NCI-H1105 treated with DMSO at 0.1 percent for 48 hours (cell line): ENCODE measurements around the gene PAPPA2.

ENCODE experiments used
- DNase-seq: peaks from one replicate; lab custom pipeline; 2025; lab: John Stamatoyannopoulos, UW

PAPPA2 gene

GRCh38 chr1:176767714-176768136, 304.8 kb downstream of the PAPPA2 start:
- DNase-seq, result no peak

- no peak for DNase-seq
Observed at GRCh38 chr1:176768532-176768931, 305.6 kb downstream of the PAPPA2 start.

DNA sequence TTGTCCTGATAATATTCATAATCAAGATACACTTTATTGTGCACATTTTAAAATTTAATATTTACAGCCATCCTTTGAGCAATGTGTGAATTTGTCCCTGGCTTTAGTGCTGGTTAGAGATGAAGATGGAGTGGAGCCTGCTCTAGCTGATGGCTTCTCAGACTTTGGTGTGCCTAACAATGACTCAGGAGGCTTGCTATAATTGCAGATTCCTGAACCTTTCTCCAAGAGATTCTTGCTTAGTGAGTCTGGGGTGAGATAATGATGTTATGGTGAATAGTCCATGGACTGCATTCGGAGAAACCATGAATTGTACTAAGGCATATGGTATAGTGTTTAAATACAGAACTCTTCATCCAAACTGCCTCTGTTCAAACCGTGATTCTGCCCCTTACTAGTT, 307.1 kb downstream of the PAPPA2 start:
- DNase-seq, result no peak

DNA sequence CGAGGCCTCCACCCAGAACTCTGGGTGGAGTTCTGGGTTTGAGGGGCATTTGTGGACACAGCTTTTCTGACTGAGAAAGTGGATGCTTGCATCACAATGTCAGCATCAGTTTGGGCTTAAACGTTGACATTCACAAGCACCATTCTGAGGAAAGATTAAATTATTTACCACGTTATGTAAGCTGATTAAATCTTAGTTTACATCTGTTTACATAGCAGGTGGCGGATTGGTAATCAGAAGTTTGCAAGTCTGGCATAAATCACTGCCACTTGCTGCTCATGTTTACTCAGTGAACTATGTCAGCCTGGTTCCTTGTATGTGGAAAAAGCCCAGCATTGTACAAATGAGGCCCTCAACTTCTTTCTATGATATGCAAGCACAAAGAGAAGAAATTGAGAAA, 310.1 kb downstream of the PAPPA2 start:
- DNase-seq, result no peak

GRCh38 chr1:176774224-176774623, 311.2 kb downstream of the PAPPA2 start:
- DNase-seq, result no peak

GRCh38 chr1:176775378-176775777, 312.4 kb downstream of the PAPPA2 start:
- no peak for DNase-seq

GRCh38 chr1:176775996-176776395, 313.0 kb downstream of the PAPPA2 start:
- DNase-seq, result no peak

GRCh38 chr1:176778056-176778455, 315.1 kb downstream of the PAPPA2 start:
- DNase-seq, result no peak

DNA sequence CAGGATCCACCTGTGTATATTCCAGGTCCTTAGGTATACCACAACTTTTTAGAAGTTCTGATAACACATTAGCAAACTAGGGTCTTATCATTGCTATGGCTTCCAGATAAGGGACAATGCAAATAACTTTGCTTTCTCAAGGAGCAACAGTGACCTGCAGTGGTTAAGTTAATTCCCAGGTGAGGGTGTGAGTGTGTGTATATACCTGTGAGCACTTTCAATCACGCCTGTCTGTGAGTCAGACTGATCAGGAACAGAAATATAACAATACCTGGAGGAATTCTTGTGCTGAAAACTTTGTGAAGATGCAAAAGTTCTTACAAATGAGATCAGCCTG, 317.0 kb downstream of the PAPPA2 start:
- DNase-seq, result no peak

DNA sequence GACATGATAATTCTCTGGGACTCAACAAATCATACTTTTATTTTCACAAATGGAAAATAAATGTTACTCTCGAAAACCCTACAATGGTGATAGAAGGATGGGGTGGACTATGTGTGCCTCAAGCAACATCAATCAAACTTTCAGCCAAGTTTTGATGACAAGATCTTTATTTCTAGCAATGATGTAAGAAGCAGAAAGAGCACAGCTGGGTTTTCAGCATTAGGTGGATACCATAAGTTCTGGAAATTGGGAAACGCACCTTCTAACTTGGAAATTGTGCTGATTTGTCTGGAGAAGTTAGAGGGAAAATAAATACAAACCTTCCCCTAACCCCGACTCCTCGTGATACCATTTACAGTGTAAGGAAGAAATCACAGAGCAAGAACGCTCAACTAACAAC, 320.3 kb downstream of the PAPPA2 start:
- no peak for DNase-seq

DNA sequence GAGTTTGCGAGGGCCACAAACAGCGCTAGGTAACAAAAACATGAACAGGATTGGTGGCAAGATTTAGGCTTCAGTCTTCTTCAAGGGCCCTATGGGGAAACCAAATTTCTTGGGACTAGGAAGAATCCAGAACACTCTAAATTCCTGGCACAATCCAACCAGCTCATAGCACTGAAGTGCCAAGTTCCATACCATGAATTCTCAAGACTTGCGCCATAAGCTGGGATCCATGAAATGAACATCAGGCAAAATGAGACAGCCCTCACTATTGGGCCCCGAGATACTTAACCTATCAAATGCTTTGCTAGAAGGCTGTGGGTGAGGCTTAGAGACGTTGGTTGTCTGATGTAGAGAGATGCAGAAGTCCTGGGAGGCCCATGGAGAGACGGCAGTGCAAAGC, 322.1 kb downstream of the PAPPA2 start:
- DNase-seq, result no peak

DNA sequence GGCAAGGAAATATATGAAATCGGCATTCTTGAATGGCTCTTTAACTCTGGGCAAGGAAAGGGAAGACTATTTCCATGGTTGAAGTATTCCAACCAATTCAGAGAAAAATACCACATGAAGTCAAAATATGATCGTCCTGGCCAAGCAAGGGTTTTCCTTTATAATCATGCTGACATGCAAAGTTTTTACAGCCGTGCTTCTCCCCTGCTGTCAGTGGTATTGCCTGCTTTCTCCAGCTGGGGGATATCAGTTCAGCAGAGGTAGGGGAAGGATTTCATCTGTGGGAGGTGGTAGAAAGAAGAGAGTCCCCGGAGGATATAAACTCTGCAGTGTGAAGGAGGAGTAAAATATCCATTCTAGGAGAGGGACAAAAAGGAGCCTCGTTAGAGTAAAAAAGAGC, 322.8 kb downstream of the PAPPA2 start:
- no peak for DNase-seq

GRCh38 chr1:176786274-176786673, 323.3 kb downstream of the PAPPA2 start:
- no peak for DNase-seq

DNA sequence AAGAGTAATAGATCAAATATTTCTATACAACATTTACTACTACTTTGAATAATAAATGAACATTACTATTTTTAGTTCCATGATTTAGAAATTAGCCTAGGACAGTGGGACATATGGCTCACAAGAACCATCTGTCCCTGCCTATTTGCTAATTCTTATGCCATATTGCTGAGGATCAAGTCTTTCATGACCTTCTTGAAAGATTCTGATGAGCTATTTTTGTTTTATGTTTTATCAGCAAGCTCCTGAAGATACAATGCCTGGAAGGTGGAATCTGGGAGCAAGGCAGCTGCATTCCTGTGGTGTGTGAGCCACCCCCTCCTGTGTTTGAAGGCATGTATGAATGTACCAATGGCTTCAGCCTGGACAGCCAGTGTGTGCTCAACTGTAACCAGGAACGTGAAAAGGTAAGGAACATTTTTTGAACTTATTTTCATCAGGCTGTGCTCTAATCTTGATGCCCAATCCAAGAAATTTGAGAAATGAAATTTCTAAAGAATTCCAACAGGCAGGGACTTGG, 326.7 kb downstream of the PAPPA2 start:
- no peak for DNase-seq

GRCh38 chr1:176790786-176791185, 327.8 kb downstream of the PAPPA2 start:
- no peak for DNase-seq

DNA sequence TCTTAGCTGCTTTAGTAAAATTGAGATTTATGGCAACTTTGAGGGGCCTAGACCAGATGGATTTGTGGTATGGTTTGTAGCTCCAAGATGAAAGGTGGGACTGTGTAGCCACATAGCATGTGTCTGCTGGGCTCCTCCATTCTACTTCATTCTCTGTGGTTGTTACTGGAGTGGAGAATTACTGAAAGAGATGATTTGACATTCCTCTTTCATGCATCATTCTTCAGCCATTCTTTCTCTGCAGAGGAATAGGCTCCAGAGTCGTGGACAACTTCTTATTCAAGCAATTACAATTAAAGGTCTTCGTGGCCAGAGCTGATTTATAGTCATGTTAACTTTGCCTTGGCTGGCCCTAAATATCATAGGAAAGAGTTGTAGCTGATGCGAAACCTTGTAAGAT, 328.9 kb downstream of the PAPPA2 start:
- no peak for DNase-seq

DNA sequence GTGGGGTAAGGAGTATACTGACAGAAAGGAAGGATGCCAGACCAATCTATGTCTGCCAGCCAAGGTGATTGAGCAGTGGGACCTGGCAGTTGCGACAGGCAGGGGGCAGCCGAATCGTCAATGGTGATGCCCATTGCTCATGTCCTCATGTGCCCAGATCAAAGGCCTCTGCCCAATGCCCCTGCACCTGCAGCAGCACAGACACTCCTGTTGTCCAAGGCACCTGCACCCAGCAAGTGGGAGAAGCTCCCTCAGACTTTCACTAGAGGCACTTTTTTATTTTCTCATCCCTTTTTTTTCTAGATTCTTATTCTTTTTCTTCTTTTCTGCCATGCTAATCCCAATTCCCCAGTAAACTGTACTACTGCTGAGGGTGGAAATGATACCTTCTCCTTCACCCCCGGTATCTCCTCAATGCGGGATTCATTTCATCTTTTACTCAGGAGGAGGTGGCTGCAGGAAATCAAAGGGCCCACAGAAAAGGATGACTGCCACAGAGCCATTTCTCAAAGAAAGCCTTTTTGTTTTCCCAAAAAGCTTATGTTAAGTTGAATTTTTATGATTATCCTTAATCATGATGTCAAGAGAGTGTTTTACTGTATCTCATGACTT, 332.0 kb downstream of the PAPPA2 start:
- no peak for DNase-seq

GRCh38 chr1:176795929-176796328, 333.0 kb downstream of the PAPPA2 start:
- DNase-seq, result no peak

DNA sequence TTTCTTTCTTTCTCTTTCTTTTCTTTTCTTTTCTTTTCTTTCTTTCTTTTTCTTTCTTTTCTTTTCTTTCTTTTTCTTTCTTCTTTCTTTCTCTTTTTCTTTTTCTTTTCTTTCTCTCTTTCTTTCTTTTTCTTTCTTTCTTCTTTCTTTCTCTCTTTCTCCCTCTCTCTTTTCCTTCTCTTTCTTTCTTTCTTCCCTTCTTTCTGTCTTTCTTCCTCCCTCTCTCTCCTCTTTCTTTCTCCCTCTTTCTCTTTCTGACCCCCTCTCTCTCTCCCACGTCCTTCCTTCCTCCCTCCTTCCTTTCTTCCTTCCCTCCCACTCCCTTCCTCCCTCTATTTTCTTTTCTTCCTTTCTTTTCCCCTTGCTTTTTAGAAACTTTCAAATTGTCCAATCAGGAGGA, 333.6 kb downstream of the PAPPA2 start:
- no peak for DNase-seq

DNA sequence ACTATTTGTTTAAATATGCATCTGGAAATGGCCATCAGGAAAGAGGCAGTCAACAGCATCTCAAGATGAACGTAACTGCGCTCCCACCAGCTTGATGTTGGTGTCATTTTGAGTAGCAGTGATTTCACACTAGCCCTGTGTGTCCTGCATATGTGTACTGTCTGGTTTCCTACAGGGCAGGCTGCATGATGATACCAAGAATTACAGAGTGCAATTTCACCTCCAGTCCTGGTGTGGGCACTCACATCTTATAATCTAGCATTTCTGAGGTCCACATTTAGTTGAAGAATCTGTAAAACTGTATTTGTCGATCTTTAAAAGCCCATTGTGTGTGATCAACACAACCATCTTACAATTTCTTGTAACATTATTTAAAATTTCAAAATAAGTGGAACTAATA, 336.4 kb downstream of the PAPPA2 start:
- DNase-seq, result no peak

DNA sequence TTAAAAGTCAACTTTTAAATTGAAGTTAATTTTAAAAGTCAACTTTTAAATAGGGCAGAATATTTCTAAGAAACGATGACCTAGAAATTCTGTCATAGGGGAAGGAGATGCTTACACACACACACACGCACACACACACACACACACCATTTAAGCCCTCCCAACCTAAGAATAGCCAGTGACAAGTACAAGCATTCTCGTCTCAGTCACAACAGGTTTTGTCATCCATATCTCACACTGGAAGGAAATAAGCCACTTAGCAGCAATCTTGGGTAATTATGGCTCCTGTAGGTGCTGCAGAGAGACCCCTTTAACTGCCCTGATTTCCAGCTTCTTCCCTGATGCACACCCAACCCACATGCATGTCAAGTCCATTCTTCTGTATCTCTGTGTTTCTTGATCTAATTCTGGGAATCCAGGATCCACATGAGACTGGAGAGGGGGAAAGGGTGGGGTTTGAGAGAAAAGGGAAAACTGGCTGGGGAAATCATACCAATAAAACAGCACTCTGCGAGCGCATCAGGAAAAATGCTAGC, 338.1 kb downstream of the PAPPA2 start:
- no peak for DNase-seq

GRCh38 chr1:176801514-176802020, 338.6 kb downstream of the PAPPA2 start:
- no peak for DNase-seq

- no peak for DNase-seq
Observed at GRCh38 chr1:176802316-176802715, 339.3 kb downstream of the PAPPA2 start.

DNA sequence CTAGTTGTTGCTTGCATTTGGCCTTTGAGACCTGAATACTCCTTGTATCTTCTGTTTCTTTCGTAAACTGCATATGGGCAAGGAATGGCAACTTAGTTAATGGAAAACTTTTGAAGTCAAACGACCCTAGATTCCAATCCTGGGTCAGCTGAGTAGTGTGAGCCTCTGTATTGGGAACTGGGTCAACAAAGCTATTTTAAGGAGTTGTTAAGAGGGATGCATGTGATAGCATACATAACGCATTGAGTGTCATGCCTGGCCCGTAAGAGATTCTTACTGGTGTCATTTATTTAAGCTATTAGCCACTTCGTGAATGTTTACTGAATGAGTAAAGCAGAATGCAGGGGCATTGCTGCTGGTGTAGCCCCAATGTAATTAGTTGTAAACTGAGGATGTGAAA, 340.1 kb downstream of the PAPPA2 start:
- no peak for DNase-seq
